Measurements from ENCODE around the gene HTT. TPM values are rescaled to one million over a fixed set of nuclear protein-coding genes. Genes with fewer than 3 reads are reported as not detected.

Gene HTT
- total RNA-seq, 1 experiment from 2014 or later: 85.4 TPM

DNA sequence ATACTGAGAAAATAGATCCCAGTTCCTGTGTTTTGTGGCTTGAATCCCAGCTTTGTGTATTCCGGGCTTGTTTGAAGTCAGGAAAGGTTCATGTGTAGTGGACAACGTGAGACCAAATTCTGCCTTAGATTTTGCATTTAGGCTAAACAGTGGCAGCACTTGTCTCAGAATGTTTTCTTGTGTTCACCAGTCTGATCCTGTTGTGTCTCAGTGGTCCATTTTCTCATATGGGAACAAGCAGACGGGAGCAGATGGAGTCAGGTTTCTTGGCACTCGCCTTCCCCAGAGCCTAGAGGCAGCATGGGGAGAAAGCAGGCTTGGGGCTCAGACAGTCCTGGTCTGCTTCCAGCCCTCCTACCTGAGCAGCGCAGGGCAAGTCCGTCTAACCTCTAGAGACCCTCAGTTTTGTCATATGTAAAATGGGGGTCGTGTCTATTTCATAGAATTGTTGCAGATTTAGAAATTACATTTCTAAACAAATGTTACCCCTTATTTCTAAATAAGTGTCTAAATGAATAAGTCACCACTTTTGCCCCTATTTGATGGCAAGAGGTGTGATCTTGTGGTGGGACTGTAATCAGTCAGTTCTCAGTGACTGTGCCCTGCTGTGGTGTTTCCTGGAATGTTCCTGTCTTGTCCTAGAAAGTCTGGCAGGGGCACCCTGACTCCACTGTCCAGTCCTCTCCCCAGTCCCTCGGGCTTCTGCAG is 146.1 kb downstream of the HTT start (continued):
- TF ChIP-seq, protein P1, sequence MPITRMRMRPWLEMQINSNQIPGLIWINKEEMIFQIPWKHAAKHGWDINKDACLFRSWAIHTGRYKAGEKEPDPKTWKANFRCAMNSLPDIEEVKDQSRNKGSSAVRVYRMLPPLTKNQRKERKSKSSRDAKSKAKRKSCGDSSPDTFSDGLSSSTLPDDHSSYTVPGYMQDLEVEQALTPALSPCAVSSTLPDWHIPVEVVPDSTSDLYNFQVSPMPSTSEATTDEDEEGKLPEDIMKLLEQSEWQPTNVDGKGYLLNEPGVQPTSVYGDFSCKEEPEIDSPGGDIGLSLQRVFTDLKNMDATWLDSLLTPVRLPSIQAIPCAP (CRISPR knock-in tag; IDR thresholded peaks at IDR 0.05): no peak
- TF ChIP-seq SOX15 (CRISPR knock-in tag; IDR thresholded peaks at IDR 0.05) (no peak), NFYB (CRISPR knock-in tag; conservative IDR thresholded peaks at IDR 0.05; ENCODE audit: low read depth) (no peak), NR2C2 (CRISPR knock-in tag; IDR thresholded peaks at IDR 0.05) (no peak), ZNF396 (CRISPR knock-in tag; IDR thresholded peaks at IDR 0.05; ENCODE audit: borderline replicate concordance) (no peak)
- TF ChIP-seq, protein P2, sequence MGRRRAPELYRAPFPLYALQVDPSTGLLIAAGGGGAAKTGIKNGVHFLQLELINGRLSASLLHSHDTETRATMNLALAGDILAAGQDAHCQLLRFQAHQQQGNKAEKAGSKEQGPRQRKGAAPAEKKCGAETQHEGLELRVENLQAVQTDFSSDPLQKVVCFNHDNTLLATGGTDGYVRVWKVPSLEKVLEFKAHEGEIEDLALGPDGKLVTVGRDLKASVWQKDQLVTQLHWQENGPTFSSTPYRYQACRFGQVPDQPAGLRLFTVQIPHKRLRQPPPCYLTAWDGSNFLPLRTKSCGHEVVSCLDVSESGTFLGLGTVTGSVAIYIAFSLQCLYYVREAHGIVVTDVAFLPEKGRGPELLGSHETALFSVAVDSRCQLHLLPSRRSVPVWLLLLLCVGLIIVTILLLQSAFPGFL (CRISPR knock-in tag; IDR thresholded peaks at IDR 0.05; ENCODE audit: borderline replicate concordance): no peak
- TF ChIP-seq, protein P3, sequence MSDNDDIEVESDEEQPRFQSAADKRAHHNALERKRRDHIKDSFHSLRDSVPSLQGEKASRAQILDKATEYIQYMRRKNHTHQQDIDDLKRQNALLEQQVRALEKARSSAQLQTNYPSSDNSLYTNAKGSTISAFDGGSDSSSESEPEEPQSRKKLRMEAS (CRISPR knock-in tag; IDR thresholded peaks at IDR 0.05): no peak
- TF ChIP-seq, protein P4, sequence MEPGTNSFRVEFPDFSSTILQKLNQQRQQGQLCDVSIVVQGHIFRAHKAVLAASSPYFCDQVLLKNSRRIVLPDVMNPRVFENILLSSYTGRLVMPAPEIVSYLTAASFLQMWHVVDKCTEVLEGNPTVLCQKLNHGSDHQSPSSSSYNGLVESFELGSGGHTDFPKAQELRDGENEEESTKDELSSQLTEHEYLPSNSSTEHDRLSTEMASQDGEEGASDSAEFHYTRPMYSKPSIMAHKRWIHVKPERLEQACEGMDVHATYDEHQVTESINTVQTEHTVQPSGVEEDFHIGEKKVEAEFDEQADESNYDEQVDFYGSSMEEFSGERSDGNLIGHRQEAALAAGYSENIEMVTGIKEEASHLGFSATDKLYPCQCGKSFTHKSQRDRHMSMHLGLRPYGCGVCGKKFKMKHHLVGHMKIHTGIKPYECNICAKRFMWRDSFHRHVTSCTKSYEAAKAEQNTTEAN (CRISPR knock-in tag; IDR thresholded peaks at IDR 0.05): no peak
- TF ChIP-seq, protein P5, sequence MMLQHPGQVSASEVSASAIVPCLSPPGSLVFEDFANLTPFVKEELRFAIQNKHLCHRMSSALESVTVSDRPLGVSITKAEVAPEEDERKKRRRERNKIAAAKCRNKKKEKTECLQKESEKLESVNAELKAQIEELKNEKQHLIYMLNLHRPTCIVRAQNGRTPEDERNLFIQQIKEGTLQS (CRISPR knock-in tag; conservative IDR thresholded peaks at IDR 0.05): no peak

DNA sequence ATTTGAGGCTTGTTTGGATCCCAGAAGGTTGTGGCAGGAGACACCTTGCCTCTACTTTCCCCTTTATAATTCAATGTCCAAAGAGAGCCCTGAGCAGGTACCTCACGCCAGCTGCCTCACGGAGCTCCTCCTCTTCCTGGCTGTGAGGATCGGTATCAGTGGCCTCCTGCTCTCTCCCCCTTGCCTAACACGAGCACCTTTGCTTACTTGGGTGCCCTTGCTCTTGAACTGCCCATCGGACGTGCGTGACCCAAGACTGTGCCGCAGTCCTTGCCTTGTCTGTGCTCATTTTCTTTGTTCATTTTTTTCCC is 146.7 kb downstream of the HTT start:
- no peaks in the 10 kb centered on the region for H3K4me1 Mint-ChIP-seq
- ATAC-seq: no peak
- ChIA-PET POLR2A (no interaction called here), CTCF (interaction anchor here (1.2 kb wide), 1 partner anchor 97 kb away, joined by 5 read pairs; no protein-coding TSS in a partner anchor)
- no peak overlapping the region for H3K4me3 Mint-ChIP-seq
- H3K36me3 Mint-ChIP-seq: peaks cover 57% of the 10 kb centered on the region
- TF ChIP-seq, protein P4 (CRISPR knock-in tag; IDR thresholded peaks at IDR 0.05): no peak
- TF ChIP-seq GRHL2 (CRISPR knock-in tag; IDR thresholded peaks at IDR 0.05; ENCODE audit: insufficient replicate concordance, severe bottlenecking) (no peak), CREB1 (CRISPR knock-in tag; IDR thresholded peaks at IDR 0.05) (no peak), TP53 (CRISPR knock-in tag; IDR thresholded peaks at IDR 0.05) (no peak), NR3C1 (CRISPR knock-in tag; conservative IDR thresholded peaks at IDR 0.05; ENCODE audit: low read depth) (no peak), IRF2 (CRISPR knock-in tag; IDR thresholded peaks at IDR 0.05; ENCODE audit: borderline replicate concordance, low read depth) (no peak), JUN (CRISPR knock-in tag; IDR thresholded peaks at IDR 0.05) (no peak), SMAD4 (CRISPR knock-in tag; IDR thresholded peaks at IDR 0.05) (no peak), ATF1 (CRISPR knock-in tag; IDR thresholded peaks at IDR 0.05) (no peak)
- TF ChIP-seq, protein P3 (CRISPR knock-in tag; IDR thresholded peaks at IDR 0.05): no peak
- no peaks in the 10 kb centered on the region for H3K27me3 Mint-ChIP-seq (ENCODE audit: low read depth)
- no peak for DNase-seq (ENCODE audit: low spot score)
- no peak overlapping the region for H3K27ac Mint-ChIP-seq
- H3K9me3 Mint-ChIP-seq: no peaks in the 10 kb centered on the region

DNA sequence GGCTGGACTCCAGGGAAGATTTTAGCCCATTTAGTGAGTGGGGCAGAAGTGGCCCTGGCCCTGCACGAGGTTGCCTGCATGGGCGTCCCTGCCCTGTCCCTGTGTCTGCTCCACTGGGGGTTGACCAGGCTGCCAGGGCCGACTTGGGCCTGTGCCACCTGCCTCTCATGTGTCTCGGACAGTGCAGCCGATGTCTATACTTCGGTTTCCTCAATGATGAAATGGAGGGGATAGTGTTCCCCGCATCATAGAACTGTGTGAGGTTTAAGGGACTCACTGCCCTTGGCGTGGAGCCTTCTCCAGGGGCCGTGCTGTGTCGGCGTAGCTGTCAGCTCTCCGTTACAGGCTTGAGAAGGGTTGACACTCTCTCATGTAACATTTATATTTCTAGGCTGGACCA is 147.5 kb downstream of the HTT start:
- ATAC-seq (no peak), DNase-seq (ENCODE audit: low spot score) (no peak)
- no peaks in the 10 kb centered on the region for H3K27me3 Mint-ChIP-seq (ENCODE audit: low read depth)
- no peak overlapping the region for H3K4me3 Mint-ChIP-seq
- no peak overlapping the region for H3K27ac Mint-ChIP-seq
- H3K9me3 Mint-ChIP-seq: no peaks in the 10 kb centered on the region
- H3K36me3 Mint-ChIP-seq: peaks cover 52% of the 10 kb centered on the region
- no peaks in the 10 kb centered on the region for H3K4me1 Mint-ChIP-seq
- POLR2A ChIA-PET: no interaction called here
- CTCF ChIA-PET: interaction anchor here (1.2 kb wide), 1 partner anchor 96 kb away, joined by 5 read pairs; no protein-coding TSS in a partner anchor
- TF ChIP-seq JUN (CRISPR knock-in tag; IDR thresholded peaks at IDR 0.05): no peak
- TF ChIP-seq FOXJ3 (CRISPR knock-in tag; IDR thresholded peaks at IDR 0.05; ENCODE audit: borderline replicate concordance): no peak
- no peak for TF ChIP-seq ETV6 (CRISPR knock-in tag; IDR thresholded peaks at IDR 0.05)
- no peak for TF ChIP-seq TCF7 (CRISPR knock-in tag; IDR thresholded peaks at IDR 0.05; ENCODE audit: low read depth)
- TF ChIP-seq, protein P6, sequence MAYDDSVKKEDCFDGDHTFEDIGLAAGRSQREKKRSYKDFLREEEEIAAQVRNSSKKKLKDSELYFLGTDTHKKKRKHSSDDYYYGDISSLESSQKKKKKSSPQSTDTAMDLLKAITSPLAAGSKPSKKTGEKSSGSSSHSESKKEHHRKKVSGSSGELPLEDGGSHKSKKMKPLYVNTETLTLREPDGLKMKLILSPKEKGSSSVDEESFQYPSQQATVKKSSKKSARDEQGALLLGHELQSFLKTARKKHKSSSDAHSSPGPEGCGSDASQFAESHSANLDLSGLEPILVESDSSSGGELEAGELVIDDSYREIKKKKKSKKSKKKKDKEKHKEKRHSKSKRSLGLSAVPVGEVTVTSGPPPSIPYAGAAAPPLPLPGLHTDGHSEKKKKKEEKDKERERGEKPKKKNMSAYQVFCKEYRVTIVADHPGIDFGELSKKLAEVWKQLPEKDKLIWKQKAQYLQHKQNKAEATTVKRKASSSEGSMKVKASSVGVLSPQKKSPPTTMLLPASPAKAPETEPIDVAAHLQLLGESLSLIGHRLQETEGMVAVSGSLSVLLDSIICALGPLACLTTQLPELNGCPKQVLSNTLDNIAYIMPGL (CRISPR knock-in tag; IDR thresholded peaks at IDR 0.05): no peak
- TF ChIP-seq, protein P2 (CRISPR knock-in tag; IDR thresholded peaks at IDR 0.05; ENCODE audit: borderline replicate concordance): no peak
- no peak for TF ChIP-seq FOXP1 (CRISPR knock-in tag; IDR thresholded peaks at IDR 0.05; ENCODE audit: borderline replicate concordance)

All from WTC11 (cell line).